ENCODE data around the gene NPL.

The NPL gene

DNA sequence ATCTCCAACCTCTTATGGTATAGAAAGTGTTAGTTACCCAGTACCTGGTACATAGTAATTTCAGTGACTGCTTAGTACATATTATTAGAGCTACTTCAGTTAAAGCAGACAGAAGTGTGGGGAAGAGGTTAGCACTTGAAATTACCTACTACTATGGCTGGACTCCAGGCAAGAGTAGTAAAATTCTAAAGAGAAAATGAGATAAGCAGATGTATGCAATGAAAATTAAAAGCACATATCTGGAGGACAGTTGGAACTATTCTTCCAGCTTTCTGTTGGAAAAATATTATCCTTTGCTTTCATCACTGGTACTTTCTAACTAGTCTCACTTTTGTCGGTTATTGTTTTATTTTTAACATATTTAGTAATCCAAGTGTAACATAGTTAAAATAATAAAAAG lies 73.3 kb downstream of the NPL start:
- no peak for DNase-seq

DNA sequence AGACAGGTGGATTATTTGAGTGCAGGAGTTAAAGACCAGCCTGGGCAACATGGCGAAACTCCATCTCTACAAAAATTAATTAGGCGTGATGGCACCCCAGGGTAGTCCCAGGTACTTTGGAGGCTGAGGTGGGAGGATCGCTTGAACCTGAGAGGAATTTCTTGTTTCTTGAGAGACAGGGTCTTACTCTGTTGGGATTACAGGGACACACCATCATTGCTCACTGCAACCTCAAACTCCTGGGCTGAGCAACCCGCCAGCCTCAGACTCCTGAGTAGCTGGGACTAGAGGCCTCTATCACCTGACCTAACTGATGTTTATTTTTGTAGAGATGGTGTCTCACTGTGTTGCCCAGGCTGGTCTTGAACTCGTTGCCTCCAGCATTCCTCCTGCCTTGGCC lies 74.4 kb downstream of the NPL start:
- DNase-seq: no peak

DNA sequence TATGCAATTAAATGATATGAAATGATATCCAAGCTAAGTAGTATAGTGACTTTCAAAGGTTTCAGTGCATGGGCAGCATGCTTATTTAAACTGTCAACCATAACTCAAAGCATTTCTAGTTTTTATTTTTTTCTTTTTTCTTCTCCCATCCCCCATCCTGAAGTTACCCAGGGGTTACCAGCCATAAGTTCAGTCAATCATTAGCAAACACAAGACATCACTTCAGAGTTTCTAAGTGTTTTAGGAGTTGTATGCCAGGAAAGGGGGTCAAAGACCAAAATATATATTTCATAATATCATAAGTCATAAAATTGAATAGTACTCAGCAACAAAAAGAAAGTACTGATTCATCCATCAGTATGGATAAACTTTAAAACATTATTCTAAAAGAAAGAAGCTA lies 78.3 kb downstream of the NPL start:
- DNase-seq: no peak

DNA sequence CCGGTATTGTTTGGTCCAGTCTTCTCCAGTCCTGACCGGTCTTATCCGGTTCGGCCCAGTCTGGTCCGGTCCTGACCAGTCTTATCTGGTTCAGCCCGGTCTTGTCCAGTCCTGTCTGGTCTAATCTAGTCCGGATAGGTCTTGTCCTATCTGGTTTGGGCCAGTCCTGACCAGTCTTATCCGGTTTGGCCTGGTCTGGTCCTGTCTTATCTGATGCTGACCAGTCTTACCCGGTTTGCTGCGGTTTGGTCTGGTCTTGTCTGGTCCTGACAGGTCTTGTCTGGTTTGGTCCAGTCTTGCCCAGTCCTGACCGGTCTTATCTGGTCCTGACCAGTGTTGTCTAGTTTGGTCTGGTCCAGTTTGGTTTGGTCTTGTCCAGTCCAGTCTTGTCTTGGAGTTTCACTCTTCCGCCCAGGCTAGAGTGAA lies 79.7 kb downstream of the NPL start:
- no peak for DNase-seq

DNA sequence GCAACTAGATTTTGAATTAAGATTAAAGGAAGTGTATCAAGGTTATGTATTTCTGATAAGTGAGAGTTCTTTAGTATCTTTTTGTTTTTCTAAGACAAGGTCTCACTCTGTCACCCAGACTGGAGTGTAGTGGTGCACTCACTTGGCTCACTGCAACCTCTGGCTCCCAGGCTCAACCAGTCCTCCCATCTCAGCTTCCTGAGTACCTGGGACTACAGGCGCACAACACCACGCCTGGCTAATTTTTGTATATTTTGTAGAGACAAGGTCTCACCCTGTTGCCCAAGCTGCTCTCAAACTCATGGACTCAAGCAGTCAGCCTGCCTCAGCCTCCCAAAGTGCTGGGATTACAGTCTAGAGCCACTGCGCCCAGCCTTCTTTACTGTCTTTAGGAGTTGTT lies 83.3 kb downstream of the NPL start:
- no peak for DNase-seq

DNA sequence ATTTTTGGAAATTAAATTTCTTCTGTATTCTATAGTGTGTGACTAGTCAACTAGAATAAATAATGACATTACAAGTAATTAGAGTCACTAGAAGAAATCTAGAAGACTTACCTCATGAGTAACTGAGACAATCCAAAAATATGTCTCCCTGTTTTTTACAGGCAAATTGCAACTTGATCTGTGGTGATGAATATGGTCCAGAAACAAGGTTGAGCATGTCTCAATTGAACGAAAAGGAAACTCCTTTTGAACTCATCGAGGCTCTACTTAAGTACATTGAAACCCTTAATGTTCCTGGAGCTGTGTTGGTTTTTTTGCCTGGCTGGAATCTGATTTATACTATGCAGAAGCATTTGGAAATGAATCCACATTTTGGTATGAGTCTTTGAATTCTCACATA lies 86.3 kb downstream of the NPL start:
- DNase-seq: no peak

DNA sequence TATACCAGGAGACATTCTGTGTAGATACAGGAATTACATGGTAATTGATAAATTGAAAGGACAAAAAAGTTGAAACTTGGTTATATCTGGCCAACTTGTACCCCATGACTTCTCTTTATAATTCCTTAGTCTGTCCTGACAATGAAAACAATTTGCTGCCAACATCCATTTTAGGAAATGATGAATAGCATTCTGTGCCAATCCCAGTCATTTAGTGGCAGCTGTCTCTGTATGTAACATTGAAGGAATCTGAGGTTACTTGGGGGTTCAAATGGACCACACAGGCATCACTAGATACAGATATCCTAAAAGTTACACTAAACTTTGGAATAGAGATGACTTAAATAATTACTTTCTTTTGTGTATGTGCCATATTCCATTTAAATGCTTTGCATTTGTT lies 87.8 kb downstream of the NPL start:
- no peak for DNase-seq

DNA sequence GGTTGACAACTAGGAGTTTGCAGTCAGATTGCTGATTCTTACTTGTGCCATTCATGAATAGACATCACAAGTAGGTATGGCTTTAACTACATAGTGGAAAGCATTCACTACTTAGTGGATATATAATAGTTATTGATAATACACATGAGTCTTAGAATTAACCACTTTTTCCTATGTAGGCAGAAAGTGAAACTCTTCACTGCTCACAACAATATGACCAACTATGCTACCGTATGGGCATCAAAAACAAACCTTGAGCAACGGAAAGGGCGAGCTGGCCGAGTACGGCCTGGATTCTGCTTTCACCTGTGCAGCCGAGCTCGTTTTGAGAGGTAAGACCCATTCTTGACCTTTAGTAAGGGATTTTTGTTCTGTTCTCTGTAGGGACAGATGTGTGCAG lies 88.3 kb downstream of the NPL start:
- DNase-seq: no peak
